Activated effector memory CD4-positive, alpha-beta T cell treated with anti-CD3 and anti-CD28 coated beads, Interleukin-2, amount 50 U/mL, for 16 hours (primary cell): ENCODE measurements around the gene MRPS2.

Source experiments
- DNase-seq: peaks from one replicate; pipeline ENCODE4 v3.0.0-alpha.2; 2020

MRPS2 gene

GRCh38 chr9:135480940-135481310 is 19.6 kb upstream of the MRPS2 start:
- no peak for DNase-seq

GRCh38 chr9:135482015-135482754 is 18.3 kb upstream of the MRPS2 start:
- no peak for DNase-seq

GRCh38 chr9:135484460-135485277 is 15.8 kb upstream of the MRPS2 start:
- DNase-seq: no peak

GRCh38 chr9:135485385-135485784 is 15.1 kb upstream of the MRPS2 start:
- no peak for DNase-seq

GRCh38 chr9:135485832-135486231 is 14.7 kb upstream of the MRPS2 start:
- no peak for DNase-seq

- DNase-seq: no peak
Observed at GRCh38 chr9:135486267-135487065, 14.0 kb upstream of the MRPS2 start.

GRCh38 chr9:135487281-135488012 is 13.0 kb upstream of the MRPS2 start:
- DNase-seq: no peak

- no peak for DNase-seq
Observed at GRCh38 chr9:135488013-135488330, 12.5 kb upstream of the MRPS2 start.

- DNase-seq: no peak
Observed at GRCh38 chr9:135488527-135488926, 12.0 kb upstream of the MRPS2 start.

- no peak for DNase-seq
Observed at GRCh38 chr9:135489188-135489906, 11.1 kb upstream of the MRPS2 start.

- no peak for DNase-seq
Observed at GRCh38 chr9:135490166-135490870, 10.2 kb upstream of the MRPS2 start.

- DNase-seq: no peak
Observed at GRCh38 chr9:135490980-135491464, 9.5 kb upstream of the MRPS2 start.

- DNase-seq: no peak
Observed at GRCh38 chr9:135491764-135492163, 8.7 kb upstream of the MRPS2 start.

- DNase-seq: no peak
Observed at GRCh38 chr9:135492886-135493669, 7.4 kb upstream of the MRPS2 start.

- DNase-seq: no peak
Observed at GRCh38 chr9:135494791-135495559, 5.5 kb upstream of the MRPS2 start.

GRCh38 chr9:135498381-135499126 is 1.9 kb upstream of the MRPS2 start:
- DNase-seq: no peak

- DNase-seq: peak; percentile 96
Observed at GRCh38 chr9:135499326-135500070, 984 bp upstream of the MRPS2 start.

GRCh38 chr9:135500071-135500524 is 384 bp upstream of the MRPS2 start:
- no peak for DNase-seq
